T-helper 1 cell treated with Interleukin-12 subunit alpha and Interleukin-12 subunit beta and Interleukin-4 antibody, amounts not matched to agents 30 ng/mL and 1 ng/mL, for 36 hours (primary cell): ENCODE measurements around the gene RASA2. TPM values are rescaled to one million over a fixed set of nuclear protein-coding genes. Genes with fewer than 3 reads are reported as not detected.
"Not testable (repeated sequence)": the region's sequence is repeated elsewhere in the genome, so short reads cannot be mapped to it uniquely, and the experiment has no call there.

Experiments
- intact Hi-C: fragments of 100-400 bp; cut with micrococcal nuclease; formaldehyde crosslinking; loops from one replicate; pipeline ENCODE4 v1.15.1; 2024
- total RNA-seq: library from RNA; stranded (reverse); gene quantifications from 2 replicates; pipeline ENCODE4 v1.2.3, GENCODE V29; 2022

The RASA2 gene
- total RNA-seq, 1 donor from 2014 or later: 51.9 TPM

GRCh38 chr3:141628334-141628733 is 141.5 kb downstream of the RASA2 start:
- intact Hi-C loops: not testable (repeated sequence)

- intact Hi-C loops: not testable (repeated sequence)
Observed at GRCh38 chr3:141628868-141629441, 142.1 kb downstream of the RASA2 start.

GRCh38 chr3:141629976-141630375 is 143.1 kb downstream of the RASA2 start:
- intact Hi-C loops: no loop called here

- intact Hi-C loops: no loop called here
Observed at GRCh38 chr3:141632779-141633374, 146.1 kb downstream of the RASA2 start.

- intact Hi-C loops: loop anchor here (5.0 to 10.0 kb wide), 2 partner anchors 280 to 327 kb away; no protein-coding TSS in a partner anchor
Observed at GRCh38 chr3:141642215-141642614, 155.4 kb downstream of the RASA2 start.

- intact Hi-C loops: loop anchor here (5.0 to 10.0 kb wide), 2 partner anchors 281 to 329 kb away; no protein-coding TSS in a partner anchor
Observed at GRCh38 chr3:141643391-141643790, 156.6 kb downstream of the RASA2 start.

- intact Hi-C loops: loop anchor here (5.0 to 10.0 kb wide), 2 partner anchors 281 to 329 kb away; no protein-coding TSS in a partner anchor
Observed at GRCh38 chr3:141643796-141644195, 157.0 kb downstream of the RASA2 start.

- intact Hi-C loops: loop anchor here (1.0 to 10.0 kb wide), 6 partner anchors 68 to 330 kb away; no protein-coding TSS in a partner anchor
Observed at GRCh38 chr3:141644931-141645330, 158.1 kb downstream of the RASA2 start.

- intact Hi-C loops: loop anchor here (10.0 kb wide), 1 partner anchor 332 kb away; no protein-coding TSS in a partner anchor
Observed at GRCh38 chr3:141646760-141647561, 160.1 kb downstream of the RASA2 start.

GRCh38 chr3:141647562-141647915 is 160.7 kb downstream of the RASA2 start:
- intact Hi-C loops: loop anchor here (10.0 kb wide), 1 partner anchor 333 kb away; no protein-coding TSS in a partner anchor

- intact Hi-C loops: loop anchor here (10.0 kb wide), 1 partner anchor 333 kb away; no protein-coding TSS in a partner anchor
Observed at GRCh38 chr3:141648055-141648910, 161.5 kb downstream of the RASA2 start.

GRCh38 chr3:141649871-141650270 is 163.0 kb downstream of the RASA2 start:
- intact Hi-C loops: loop anchor here (10.0 kb wide), 1 partner anchor 335 kb away; no protein-coding TSS in a partner anchor

GRCh38 chr3:141650783-141651182 is 164.0 kb downstream of the RASA2 start:
- intact Hi-C loops: no loop called here

- intact Hi-C loops: no loop called here
Observed at GRCh38 chr3:141651409-141651808, 164.6 kb downstream of the RASA2 start.

GRCh38 chr3:141652349-141652748 is 165.5 kb downstream of the RASA2 start:
- intact Hi-C loops: no loop called here

GRCh38 chr3:141653847-141654246 is 167.0 kb downstream of the RASA2 start:
- intact Hi-C loops: no loop called here

GRCh38 chr3:141655801-141656200 is 169.0 kb downstream of the RASA2 start:
- intact Hi-C loops: no loop called here

GRCh38 chr3:141656771-141657170 is 169.9 kb downstream of the RASA2 start:
- intact Hi-C loops: no loop called here

- intact Hi-C loops: no loop called here
Observed at GRCh38 chr3:141657516-141657915, 170.7 kb downstream of the RASA2 start.

GRCh38 chr3:141659821-141660613 is 173.2 kb downstream of the RASA2 start:
- intact Hi-C loops: no loop called here
